Pons (tissue), 1 donor: ENCODE results near the gene ARID1B.

ENCODE experiments used
- DNase-seq: peaks from one replicate; pipeline ENCODE4 v3.0.0-alpha.2; 2016; ENCODE audit warnings: low spot score

Gene ARID1B

GRCh38 chr6:156879591-156879990 is 102.4 kb downstream of the ARID1B start:
- DNase-seq: no peak

DNA sequence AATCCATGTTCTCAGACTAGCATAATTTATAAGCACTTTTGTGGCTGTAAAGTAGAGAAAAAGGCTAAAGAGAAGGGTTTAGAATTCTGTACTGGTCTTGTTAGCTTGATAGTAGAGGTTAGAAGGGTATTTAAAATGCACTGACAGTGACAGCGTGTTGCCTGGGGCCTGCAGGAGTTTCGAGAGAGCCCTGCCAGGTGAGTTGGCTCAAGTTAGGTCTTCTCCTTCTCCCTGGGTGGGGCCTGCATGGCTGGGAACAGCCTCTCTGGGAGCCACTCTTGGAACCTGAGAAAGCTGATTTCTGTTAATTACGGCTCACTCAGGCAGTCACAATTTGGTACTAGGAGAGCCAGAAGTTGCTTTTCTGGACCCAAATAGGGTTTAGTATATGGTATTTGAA is 103.7 kb downstream of the ARID1B start:
- no peak for DNase-seq

DNA sequence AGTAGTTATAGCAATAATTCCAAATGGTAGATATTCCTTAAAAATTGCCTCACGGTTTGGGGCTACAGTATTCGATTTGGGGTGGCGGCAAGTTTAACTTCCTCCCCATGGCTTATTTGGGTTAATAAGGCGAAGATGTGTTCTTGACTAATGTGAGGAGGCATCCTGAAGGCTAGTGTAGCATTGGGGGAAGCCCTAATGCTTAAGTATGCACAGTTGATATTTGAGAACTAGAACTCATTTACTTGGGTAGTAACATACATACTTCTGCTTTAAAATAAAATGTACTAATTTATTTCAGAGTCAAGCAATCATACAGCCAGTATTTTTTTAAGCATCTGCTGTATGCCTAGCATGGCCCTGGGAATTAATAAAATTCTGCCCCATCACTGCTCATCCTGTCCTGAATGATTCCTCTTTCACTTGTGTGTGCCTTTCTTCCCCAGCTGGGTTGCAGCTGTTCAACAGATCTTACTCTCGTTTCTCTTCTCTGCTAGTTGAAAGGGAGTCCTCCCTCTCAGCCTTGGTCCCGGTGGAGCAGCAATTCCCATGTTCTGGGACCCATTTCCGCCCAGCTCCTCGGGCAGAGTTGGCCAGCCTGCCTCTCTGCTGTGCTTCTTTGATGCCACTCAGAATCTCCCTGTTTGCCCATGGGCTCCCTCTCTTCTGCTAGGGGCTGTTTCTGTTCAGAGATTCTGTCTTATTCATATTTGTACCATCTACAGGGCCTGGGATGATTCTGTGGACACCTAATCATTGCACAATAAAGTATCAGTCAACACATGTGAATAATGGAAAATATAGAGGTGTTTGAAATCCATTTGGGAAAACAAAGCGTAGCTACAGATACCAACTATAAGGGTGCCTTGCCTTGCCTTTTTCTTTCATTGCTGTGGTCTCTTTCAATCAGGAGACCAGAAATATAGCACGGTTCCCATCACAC is 104.8 kb downstream of the ARID1B start:
- no peak for DNase-seq

DNA sequence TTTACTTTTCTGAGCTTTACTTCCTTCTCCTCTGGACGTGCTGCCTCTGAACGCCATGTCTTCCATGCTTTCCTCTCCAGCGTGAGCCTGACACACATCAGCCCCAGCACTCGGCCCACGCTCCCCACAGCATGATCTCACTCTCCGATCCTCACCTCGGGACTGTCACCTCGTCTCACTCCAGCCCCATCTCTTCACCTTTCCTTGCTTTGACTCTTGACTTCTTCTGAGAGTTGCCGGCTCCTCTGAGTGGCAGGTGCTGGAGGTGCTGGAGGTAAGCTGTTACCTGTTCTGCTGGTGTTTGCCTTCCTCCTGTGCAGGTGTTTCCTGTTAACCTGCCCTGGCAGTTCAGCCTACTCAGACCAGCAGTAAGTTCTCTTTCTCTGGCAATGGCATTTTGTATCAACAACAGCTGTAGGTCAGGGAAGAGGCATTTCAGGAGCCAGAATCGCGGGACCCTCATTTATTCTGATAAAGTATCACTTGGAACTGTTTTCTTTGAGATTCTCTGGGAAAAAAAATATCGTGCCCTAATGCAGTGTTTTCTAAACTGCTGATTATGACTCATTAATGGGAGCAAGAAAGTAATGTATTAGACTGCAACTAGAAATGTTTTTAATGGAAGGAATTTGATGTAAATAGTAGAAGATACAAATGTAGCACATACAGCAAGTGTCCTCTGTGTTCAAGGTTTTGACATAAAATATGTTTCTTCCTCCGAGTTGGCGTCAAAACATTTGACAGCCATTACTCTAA is 106.5 kb downstream of the ARID1B start:
- no peak for DNase-seq

DNA sequence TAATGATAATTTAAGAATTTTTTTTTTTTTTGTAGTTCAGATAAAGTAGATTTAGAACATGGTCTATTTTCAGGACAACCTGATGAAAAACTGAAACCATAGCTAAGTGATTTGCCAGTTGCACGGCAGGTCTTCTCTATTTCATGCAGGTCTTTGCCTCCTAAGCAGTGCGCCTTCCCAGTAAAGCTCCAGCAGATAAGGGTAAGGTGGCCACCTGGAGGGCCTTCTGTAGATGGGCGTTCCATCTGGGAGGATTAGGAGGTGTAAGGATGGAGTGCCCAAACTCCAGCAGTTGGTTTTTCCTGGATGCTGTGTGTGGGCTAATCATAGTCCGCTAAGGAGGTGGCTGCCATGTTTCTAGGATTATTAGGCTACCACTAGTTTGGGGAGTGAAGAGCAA is 107.1 kb downstream of the ARID1B start:
- DNase-seq: no peak

DNA sequence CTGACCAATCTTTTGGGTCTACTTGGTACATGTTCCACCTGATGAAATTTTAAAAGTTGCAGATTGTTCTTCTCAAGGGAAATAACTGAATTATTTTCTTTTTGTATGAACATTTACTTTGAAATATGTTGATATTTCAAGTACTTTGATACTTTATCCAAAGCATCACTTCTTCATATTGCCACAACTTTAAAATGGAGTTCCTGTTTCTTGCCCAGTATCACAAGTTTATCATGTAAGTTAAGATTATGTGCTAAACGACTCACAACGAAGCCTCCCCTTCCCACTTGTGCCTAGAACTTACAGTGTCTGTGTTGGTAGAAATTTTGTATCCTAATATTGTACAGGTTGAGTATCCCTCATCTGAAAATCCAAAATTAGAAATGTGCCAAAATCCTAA is 108.4 kb downstream of the ARID1B start:
- DNase-seq: no peak

- no peak for DNase-seq
Measured at GRCh38 chr6:156886409-156886808, 109.2 kb downstream of the ARID1B start.

DNA sequence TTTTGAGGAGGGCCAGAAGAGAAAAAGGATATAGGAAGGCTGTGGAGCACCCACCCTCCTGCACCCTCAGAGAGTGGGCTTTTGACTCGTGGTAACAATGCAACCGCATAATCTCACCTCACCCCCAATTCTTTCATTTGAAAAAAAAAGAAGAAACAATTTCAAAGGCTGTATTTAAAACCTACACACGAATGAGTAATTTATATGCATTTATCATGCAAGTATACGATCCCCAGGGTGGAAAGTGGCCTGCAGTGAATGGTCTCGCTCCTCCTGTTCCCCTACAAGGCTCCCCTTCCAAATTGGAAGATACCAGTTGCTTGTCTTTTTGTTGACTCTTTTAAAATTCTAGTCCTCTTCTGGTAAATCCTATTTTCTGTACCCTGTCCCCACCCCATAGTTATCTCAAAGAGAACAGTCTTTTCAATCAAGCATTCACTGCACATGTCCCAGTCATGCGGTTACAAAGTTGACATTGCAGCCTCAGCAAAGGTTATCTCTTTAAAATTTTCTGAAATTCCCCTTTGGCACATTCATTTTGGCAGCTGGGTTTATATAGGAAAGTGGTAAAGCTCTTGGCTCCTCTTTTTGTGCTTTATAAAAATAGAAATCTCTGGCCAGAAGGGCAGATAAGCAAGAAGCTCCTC is 110.6 kb downstream of the ARID1B start:
- no peak for DNase-seq

- no peak for DNase-seq
Measured at GRCh38 chr6:156889469-156889868, 112.3 kb downstream of the ARID1B start.

GRCh38 chr6:156889986-156890385 is 112.8 kb downstream of the ARID1B start:
- DNase-seq: no peak

DNA sequence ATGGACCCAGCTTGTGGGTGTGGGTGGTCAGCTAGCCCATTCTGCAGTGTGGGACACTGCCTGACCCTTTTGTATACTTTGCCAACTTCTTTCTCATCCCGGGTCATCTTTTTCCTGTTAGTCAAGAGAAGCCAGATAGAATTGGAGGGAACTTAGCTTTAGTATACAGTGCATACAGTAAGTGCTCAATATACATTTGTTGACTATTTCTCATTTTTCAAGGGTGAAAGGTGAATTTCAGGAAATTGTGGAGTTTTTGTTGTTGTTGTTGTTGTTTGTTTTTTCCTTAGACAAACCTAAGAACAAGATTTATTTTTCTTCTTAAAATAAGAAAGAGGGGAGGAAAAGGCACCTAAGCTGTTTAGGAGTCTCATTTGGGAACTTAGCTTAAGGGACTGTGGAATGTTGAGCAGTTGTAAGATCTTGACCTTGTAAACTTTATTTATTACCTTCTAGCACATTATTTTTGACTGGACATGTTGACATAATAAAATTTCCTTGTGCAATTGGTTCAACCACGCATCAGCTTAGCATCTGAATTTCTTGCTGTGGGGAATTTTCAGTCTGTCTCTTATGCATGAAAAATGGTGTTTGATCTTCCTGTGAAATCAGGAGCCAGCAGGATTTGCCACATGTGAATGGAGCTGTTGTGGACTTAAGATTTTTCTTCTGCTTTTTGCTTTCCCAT is 113.6 kb downstream of the ARID1B start:
- DNase-seq: no peak

GRCh38 chr6:156897907-156898531 is 120.8 kb downstream of the ARID1B start:
- no peak for DNase-seq

- no peak for DNase-seq
Measured at GRCh38 chr6:156899071-156899470, 121.9 kb downstream of the ARID1B start.

DNA sequence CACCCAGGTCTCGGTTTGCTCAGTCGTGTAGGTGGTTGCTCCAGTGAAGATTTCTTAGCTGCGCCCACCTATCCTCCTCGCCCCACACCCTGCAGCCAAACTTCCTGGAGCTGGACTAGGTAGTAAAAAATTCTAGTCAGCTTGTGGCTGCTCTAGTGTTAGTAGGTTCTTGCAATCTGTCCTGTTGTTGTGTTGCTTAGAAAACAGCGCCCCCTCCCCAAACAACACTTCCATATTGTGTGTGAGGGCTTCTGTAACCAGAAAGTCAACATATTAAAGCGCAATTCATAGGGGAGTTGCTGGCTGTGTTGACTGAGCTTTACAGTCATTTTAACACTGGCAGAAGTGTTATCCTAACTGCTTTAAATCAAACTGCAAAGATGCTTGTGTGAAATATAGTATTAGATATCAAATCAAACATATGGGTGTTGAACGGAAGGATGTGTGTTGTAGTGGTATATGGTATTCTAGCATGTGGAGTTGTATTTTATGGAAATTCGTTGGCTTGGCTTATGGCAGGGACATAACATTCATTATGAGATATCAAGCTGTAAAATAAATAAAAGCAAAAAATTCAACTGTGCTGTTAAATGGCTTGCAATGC is 122.5 kb downstream of the ARID1B start:
- DNase-seq: no peak

GRCh38 chr6:156900292-156900691 is 123.1 kb downstream of the ARID1B start:
- DNase-seq: no peak

GRCh38 chr6:156901309-156902019 is 124.3 kb downstream of the ARID1B start:
- DNase-seq: no peak

- DNase-seq: no peak
Measured at GRCh38 chr6:156902782-156903181, 125.6 kb downstream of the ARID1B start.

GRCh38 chr6:156904176-156904967 is 127.2 kb downstream of the ARID1B start:
- DNase-seq: no peak

DNA sequence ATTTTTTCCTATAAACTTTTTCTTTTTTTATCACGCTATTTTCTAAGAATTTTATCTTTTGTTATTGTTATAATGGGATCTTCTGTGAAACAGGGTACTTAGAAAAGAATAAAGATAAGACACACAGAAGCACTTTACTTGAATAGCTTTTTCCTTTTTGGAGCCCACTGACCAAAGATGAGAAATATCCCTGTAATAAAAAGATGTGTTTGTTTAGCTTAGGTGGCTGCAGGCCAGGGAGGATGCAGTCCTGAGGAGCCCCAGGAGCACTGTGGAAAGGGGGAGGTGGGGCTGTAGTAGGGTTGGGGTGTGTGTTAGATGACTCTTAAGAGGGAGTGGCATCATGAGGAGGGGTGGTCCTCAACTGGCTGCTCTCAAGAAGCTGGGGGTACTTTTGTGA is 128.6 kb downstream of the ARID1B start:
- no peak for DNase-seq

DNA sequence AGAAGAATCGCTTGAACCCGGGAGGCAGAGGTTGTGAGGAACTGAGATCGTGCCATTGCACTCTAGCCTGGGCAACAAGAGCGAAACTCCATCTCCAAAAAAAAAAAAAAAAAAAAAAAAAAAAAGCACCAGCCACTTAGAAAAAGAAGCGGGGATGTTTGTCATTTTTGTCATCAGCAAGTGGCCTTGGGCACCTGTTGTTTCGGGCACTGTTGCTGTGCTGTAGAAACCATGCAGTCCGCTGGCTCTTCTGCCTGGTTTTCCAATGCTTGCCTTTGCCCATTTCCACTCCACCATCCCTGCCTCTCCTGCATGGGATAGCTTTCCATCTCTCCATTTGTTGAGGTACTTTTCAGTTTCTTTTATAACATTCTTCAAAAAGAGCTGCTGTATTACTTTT is 129.3 kb downstream of the ARID1B start:
- no peak for DNase-seq
